H9 (cell line): ENCODE measurements around the gene PCGF5. TPM values are rescaled to one million over a fixed set of nuclear protein-coding genes. Genes with fewer than 3 reads are reported as not detected.

Experiments used
- DNase-seq: peaks from one replicate; pipeline ENCODE4 v3.0.0-alpha.2; 2017
- H2AFZ ChIP-seq: one replicate; pipeline ENCODE4 v1.6.1; 2013; ENCODE audit warnings: mild to moderate bottlenecking, low read length, control low read depth, moderate library complexity
- H2AK5ac ChIP-seq: 2 replicates; pipeline ENCODE4 v1.6.1; 2013; ENCODE audit warnings: low read length, control low read depth, mixed read lengths; ENCODE audit not compliant: insufficient read length
- H2BK120ac ChIP-seq: one replicate; pipeline ENCODE4 v1.6.1; 2013; ENCODE audit warnings: low read depth, mild to moderate bottlenecking, low read length, control low read depth, inconsistent platforms; ENCODE audit not compliant: poor library complexity, severe bottlenecking
- H2BK12ac ChIP-seq: 2 replicates; pipeline ENCODE4 v1.6.1; 2013; ENCODE audit warnings: low read length, control low read depth, mixed read lengths, low read depth; ENCODE audit not compliant: insufficient read length
- H2BK15ac ChIP-seq: 2 replicates; pipeline ENCODE4 v1.6.1; 2013; ENCODE audit warnings: low read depth, low read length, control low read depth
- H2BK20ac ChIP-seq: one replicate; pipeline ENCODE4 v1.6.1; 2013; ENCODE audit warnings: low read depth, mild to moderate bottlenecking, low read length, control low read depth, inconsistent platforms; ENCODE audit not compliant: poor library complexity, severe bottlenecking
- H2BK5ac ChIP-seq: 2 replicates; pipeline ENCODE4 v1.6.1; 2013; ENCODE audit warnings: low read length, control low read depth, mixed read lengths; ENCODE audit not compliant: insufficient read length
- H3K14ac ChIP-seq: 2 replicates; pipeline ENCODE4 v1.6.1; 2013; ENCODE audit warnings: low read length, control low read depth; ENCODE audit not compliant: insufficient read depth
- H3K18ac ChIP-seq: 2 replicates; pipeline ENCODE4 v1.6.1; 2013; ENCODE audit warnings: low read depth, mild to moderate bottlenecking, mixed read lengths, low read length, control low read depth; ENCODE audit not compliant: insufficient read length
- H3K23ac ChIP-seq: 2 replicates; pipeline ENCODE4 v1.6.1; 2013; ENCODE audit warnings: low read length, control low read depth, mixed read lengths, low read depth; ENCODE audit not compliant: insufficient read length
- H3K23me2 ChIP-seq: 2 replicates; pipeline ENCODE4 v1.6.1; 2013; ENCODE audit warnings: low read depth, mild to moderate bottlenecking, mixed read lengths, low read length, control low read depth; ENCODE audit not compliant: insufficient read length, poor library complexity, severe bottlenecking
- H3K27ac ChIP-seq: 2 replicates; pipeline ENCODE4 v1.5.1; 2013; ENCODE audit warnings: low read length, control low read depth, mixed read lengths, low read depth; ENCODE audit not compliant: insufficient read length
- H3K27me3 ChIP-seq: 2 replicates; pipeline ENCODE4 v1.6.1; 2013; ENCODE audit warnings: low read length, control low read depth, inconsistent platforms; ENCODE audit not compliant: insufficient read depth
- H3K4ac ChIP-seq: 2 replicates; pipeline ENCODE4 v1.6.1; 2013; ENCODE audit warnings: low read depth, mild to moderate bottlenecking, control low read depth, inconsistent platforms, low read length, moderate library complexity
- H3K4me1 ChIP-seq: 2 replicates; pipeline ENCODE4 v1.6.1; 2013; ENCODE audit warnings: low read length, control low read depth, inconsistent platforms; ENCODE audit not compliant: insufficient read depth
- H3K4me2 ChIP-seq: 2 replicates; pipeline ENCODE4 v1.6.1; 2013; ENCODE audit warnings: low read length, control low read depth, mixed read lengths; ENCODE audit not compliant: insufficient read length, insufficient read depth
- H3K56ac ChIP-seq: 2 replicates; pipeline ENCODE4 v1.6.1; 2013; ENCODE audit warnings: low read depth, mild to moderate bottlenecking, mixed read lengths, low read length, control low read depth; ENCODE audit not compliant: insufficient read length
- H3K79me1 ChIP-seq: 2 replicates; pipeline ENCODE4 v1.6.1; 2013; ENCODE audit warnings: low read depth, mild to moderate bottlenecking, moderate library complexity, low read length, control low read depth, inconsistent platforms; ENCODE audit not compliant: insufficient read depth, poor library complexity, severe bottlenecking
- H3K79me2 ChIP-seq: 2 replicates; pipeline ENCODE4 v1.6.1; 2013; ENCODE audit warnings: low read length, control low read depth, inconsistent platforms; ENCODE audit not compliant: insufficient read depth
- H3K9ac ChIP-seq: 2 replicates; pipeline ENCODE4 v1.6.1; 2013; ENCODE audit warnings: low read length, control low read depth, mixed read lengths; ENCODE audit not compliant: insufficient read length; ENCODE audit errors: extremely low read depth
- H3K9me3 ChIP-seq: one replicate; pipeline ENCODE4 v1.6.1; 2013; ENCODE audit warnings: low read depth, low read length, inconsistent platforms; ENCODE audit not compliant: control insufficient read depth
- H3T11ph ChIP-seq: one replicate; pipeline ENCODE4 v1.6.1; 2013; ENCODE audit warnings: mild to moderate bottlenecking, low read length, control low read depth, inconsistent platforms
- H4K20me1 ChIP-seq: one replicate; pipeline ENCODE4 v1.6.1; 2013; ENCODE audit not compliant: control insufficient read depth, insufficient read length, insufficient read depth
- H4K5ac ChIP-seq: 2 replicates; pipeline ENCODE4 v1.6.1; 2013; ENCODE audit warnings: low read depth, mild to moderate bottlenecking, mixed read lengths, low read length, control low read depth; ENCODE audit not compliant: insufficient read length
- H4K8ac ChIP-seq: replicated peaks from 2 replicates; pipeline ENCODE4 v1.6.1; 2013; ENCODE audit warnings: low read length, control low read depth, mixed read lengths, low read depth; ENCODE audit not compliant: insufficient read length
- H4K91ac ChIP-seq: 2 replicates; pipeline ENCODE4 v1.6.1; 2013; ENCODE audit warnings: low read depth, mild to moderate bottlenecking, moderate library complexity, mixed read lengths, low read length, control low read depth; ENCODE audit not compliant: insufficient read length
- H3K27ac Mint-ChIP-seq, 3 experiments: 2 replicates in 2 of 3; 3 replicates in 1 of 3; pipeline ENCODE4 v1.8.0; 2020 to 2021; ENCODE audit warnings: mixed read lengths in 3 of 3, mild to moderate bottlenecking in 1 of 3, moderate library complexity in 1 of 3
- H3K27me3 Mint-ChIP-seq: 2 replicates; pipeline ENCODE4 v1.8.0; 2021; ENCODE audit warnings: low read depth, mild to moderate bottlenecking, moderate library complexity, mixed read lengths
- H3K36me3 Mint-ChIP-seq, 3 experiments: 2 replicates in 2 of 3; 3 replicates in 1 of 3; pipeline ENCODE4 v1.8.0; 2020 to 2021; ENCODE audit warnings: low read depth in 3 of 3, mixed read lengths in 3 of 3; ENCODE audit not compliant: insufficient read depth in 1 of 3
- H3K4me1 Mint-ChIP-seq, 2 experiments: 2 replicates each; pipeline ENCODE4 v1.8.0; 2020; ENCODE audit warnings: mixed read lengths in 2 of 2
- H3K4me3 Mint-ChIP-seq, 2 experiments: 2 replicates in 1 of 2; 3 replicates in 1 of 2; pipeline ENCODE4 v1.8.0; 2020 to 2021; ENCODE audit warnings: mild to moderate bottlenecking in 2 of 2, mixed read lengths in 2 of 2, moderate library complexity in 1 of 2
- H3K9me3 Mint-ChIP-seq, 2 experiments: 2 replicates in 1 of 2; 3 replicates in 1 of 2; pipeline ENCODE4 v1.8.0; 2020; ENCODE audit warnings: mild to moderate bottlenecking in 2 of 2, mixed read lengths in 2 of 2, moderate library complexity in 1 of 2
- CTCF ChIP-seq: fragments of 200-600 bp; sonication (generic); conservative IDR thresholded peaks from 3 replicates; pipeline ENCODE4 v1.8.0; 2021; ENCODE audit warnings: antibody characterized with exemption, mild to moderate bottlenecking
- WGBS: extraction: QIAGEN DNeasy Blood & Tissue Kit; methylation state at CpG from one replicate; pipeline ENCODE4 v1.1.7; 2013; ENCODE audit warnings: missing lambda C conversion rate, low lambda C conversion rate, mixed read lengths; ENCODE audit not compliant: insufficient read length; ENCODE audit errors: extremely low coverage; 5-methylcytosine and 5-hydroxymethylcytosine counted together
- total RNA-seq: library from RNA; stranded (reverse); gene quantifications from 2 replicates; pipeline ENCODE4 v1.2.1, GENCODE V29; 2021

PCGF5 gene
- total RNA-seq, 1 experiment from 2014 or later, result 6.9 TPM

DNA sequence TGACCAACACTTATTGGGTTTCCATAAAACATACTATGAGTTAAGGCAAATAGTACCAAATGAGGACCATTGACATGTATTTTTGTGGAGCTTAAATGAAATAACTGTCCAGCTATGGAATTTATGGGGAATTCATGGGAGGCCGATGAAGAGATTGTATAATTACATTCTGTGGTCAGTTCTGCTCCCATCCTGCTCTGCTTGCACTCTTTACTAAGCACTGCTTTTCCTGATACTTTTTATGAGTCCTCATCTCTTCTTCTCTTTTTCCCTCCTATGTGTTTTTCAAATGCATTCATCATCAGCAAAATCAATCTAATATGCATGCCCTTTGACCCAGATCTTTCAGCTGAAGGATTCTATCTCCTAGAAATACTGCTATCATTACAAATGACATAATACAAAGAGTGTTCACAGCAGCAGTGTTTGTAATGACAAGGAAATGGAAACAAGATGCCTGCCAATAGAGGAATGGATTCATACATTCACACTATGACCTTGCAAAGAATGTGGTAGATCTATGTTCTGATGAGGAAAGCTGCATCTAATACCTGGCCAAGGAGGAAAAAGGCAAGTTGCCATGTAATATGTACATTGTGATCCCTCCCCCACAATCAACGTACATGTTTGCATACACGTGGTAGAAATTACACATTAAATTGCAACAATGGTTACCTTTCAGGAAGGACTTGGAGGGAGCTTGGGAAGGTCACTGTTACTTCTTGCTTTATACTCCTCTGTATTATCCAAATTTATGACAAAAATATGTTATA, 73.9 kb downstream of the PCGF5 start:
- Histone ChIP-seq H3K9ac (no peak overlapping the region), H3K27ac (no peak overlapping the region), H3K79me1 (no peaks in the 10 kb centered on the region), H4K20me1 (no peaks in the 10 kb centered on the region), H3K9me3 (no peaks in the 10 kb centered on the region), H3K4me1 (no peaks in the 10 kb centered on the region; the same call in 1 of the 2 replicates), H2AFZ (no peak overlapping the region), H4K5ac (no peak overlapping the region), H3T11ph (no peak overlapping the region), H3K56ac (no peak overlapping the region), H4K8ac (no peak overlapping the region), H3K4ac (no peak overlapping the region), H2BK15ac (no peak overlapping the region), H2BK120ac (no peak overlapping the region), H3K79me2 (no peaks in the 10 kb centered on the region), H2AK5ac (no peak overlapping the region), H3K18ac (no peak overlapping the region), H2BK5ac (no peak overlapping the region), H3K23ac (no peak overlapping the region), H2BK12ac (no peak overlapping the region), H3K14ac (no peak overlapping the region), H3K4me2 (no peak overlapping the region), H3K23me2 (no peaks in the 10 kb centered on the region), H4K91ac (no peak overlapping the region), H2BK20ac (no peak overlapping the region), H3K27me3 (no peaks in the 10 kb centered on the region; the same call in 1 of the 2 replicates)
- no CpG with 5 or more reads among the region's 3 CpGs for WGBS
- no peak for TF ChIP-seq CTCF
- DNase-seq, result no peak
- H3K9me3 Mint-ChIP-seq, result no peaks in the 10 kb centered on the region; a peak in 1 of 5 replicates
- no peaks in the 10 kb centered on the region for H3K36me3 Mint-ChIP-seq
- H3K27ac Mint-ChIP-seq, result no peak overlapping the region
- no peak overlapping the region for H3K4me3 Mint-ChIP-seq
- H3K4me1 Mint-ChIP-seq, result peaks cover 9% of the 10 kb centered on the region in 2 experiments
- H3K27me3 Mint-ChIP-seq, result peaks cover 11% of the 10 kb centered on the region
